PFSK-1 (cell line): Measurements from ENCODE around the gene FGGY.

Experiments used
- POLR2AphosphoS5 ChIP-seq: IDR thresholded peaks from 2 replicates; pipeline ENCODE4 v1.6.1; 2012; ENCODE audit warnings: low read depth, mild to moderate bottlenecking, control low read depth, low read length, moderate library complexity
- REST ChIP-seq, 2 experiments: IDR thresholded peaks; 2 replicates each; pipeline versions ENCODE4 v1.6.1 to v1.8.0; 2011 to 2012; ENCODE audit warnings: low read depth in 2 of 2, low read length in 2 of 2, control low read depth in 1 of 2, inconsistent platforms in 1 of 2, mild to moderate bottlenecking in 1 of 2, moderate library complexity in 1 of 2; ENCODE audit not compliant: insufficient read depth in 1 of 2
- SIN3A ChIP-seq: IDR thresholded peaks from 2 replicates; pipeline ENCODE4 v1.6.1; 2012; ENCODE audit warnings: mild to moderate bottlenecking, low read length, moderate library complexity, borderline replicate concordance; ENCODE audit not compliant: insufficient read depth

GRCh38 chr1:59249396-59250137 is 47.3 kb upstream of the FGGY start:
- TF ChIP-seq REST (IDR thresholded peaks at IDR 0.05; ENCODE audit: insufficient read depth in 1 of 2, low read depth in 2 of 2, low read length in 2 of 2), result no peak
- no peak for TF ChIP-seq SIN3A
- TF ChIP-seq POLR2AphosphoS5, result no peak
